ENCODE data around the gene SORCS3. TPM values are rescaled to one million over a fixed set of nuclear protein-coding genes. Genes with fewer than 3 reads are reported as not detected.

SORCS3 gene
- polyA plus RNA-seq, 3 donors: not detected

DNA sequence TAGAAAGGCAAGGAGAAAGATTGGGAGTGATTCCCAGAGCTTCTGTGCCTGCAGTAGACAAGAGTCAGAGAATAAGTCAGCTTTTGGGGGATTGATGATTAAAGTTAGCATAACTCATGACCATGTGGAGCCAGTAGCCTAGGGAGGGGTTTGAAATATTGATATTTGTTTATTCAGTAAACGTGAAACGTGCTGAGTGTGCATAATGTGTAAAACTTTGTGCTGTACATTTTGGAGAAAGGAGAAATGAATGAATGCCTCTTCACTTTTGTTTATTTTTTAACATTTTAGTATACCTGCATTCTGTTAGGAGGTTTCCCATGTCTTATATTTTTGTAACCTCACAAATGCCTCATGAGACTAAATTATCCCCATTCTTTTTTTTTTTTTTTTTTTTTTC lies 272.3 kb downstream of the SORCS3 start:
- TF ChIP-seq, protein P1, sequence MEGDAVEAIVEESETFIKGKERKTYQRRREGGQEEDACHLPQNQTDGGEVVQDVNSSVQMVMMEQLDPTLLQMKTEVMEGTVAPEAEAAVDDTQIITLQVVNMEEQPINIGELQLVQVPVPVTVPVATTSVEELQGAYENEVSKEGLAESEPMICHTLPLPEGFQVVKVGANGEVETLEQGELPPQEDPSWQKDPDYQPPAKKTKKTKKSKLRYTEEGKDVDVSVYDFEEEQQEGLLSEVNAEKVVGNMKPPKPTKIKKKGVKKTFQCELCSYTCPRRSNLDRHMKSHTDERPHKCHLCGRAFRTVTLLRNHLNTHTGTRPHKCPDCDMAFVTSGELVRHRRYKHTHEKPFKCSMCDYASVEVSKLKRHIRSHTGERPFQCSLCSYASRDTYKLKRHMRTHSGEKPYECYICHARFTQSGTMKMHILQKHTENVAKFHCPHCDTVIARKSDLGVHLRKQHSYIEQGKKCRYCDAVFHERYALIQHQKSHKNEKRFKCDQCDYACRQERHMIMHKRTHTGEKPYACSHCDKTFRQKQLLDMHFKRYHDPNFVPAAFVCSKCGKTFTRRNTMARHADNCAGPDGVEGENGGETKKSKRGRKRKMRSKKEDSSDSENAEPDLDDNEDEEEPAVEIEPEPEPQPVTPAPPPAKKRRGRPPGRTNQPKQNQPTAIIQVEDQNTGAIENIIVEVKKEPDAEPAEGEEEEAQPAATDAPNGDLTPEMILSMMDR (IDR thresholded peaks at IDR 0.05): no peak
- Histone ChIP-seq H3K27ac (ENCODE audit: low read depth in 1 of 2, low read length in 2 of 2) (no peak overlapping the region), H2AFZ (ENCODE audit: insufficient read depth, low read depth, low read length, poor library complexity, severe bottlenecking) (no peak overlapping the region), H3K4me3 (replicated peaks in 1 of 3; ENCODE audit: low read depth in 2 of 3, low read length in 3 of 3) (no peak overlapping the region), H3K4me2 (replicated peaks; ENCODE audit: extremely low read depth, low read length, poor library complexity, severe bottlenecking) (no peak overlapping the region), H4K20me1 (ENCODE audit: insufficient read depth, low read length) (no peaks in the 10 kb centered on the region), H3K4me1 (ENCODE audit: control insufficient read depth in 1 of 2, insufficient read depth in 2 of 2, low read length in 2 of 2) (no peaks in the 10 kb centered on the region), H3K27me3 (ENCODE audit: control insufficient read depth in 2 of 2, insufficient read depth in 2 of 2, low read length in 2 of 2) (no peaks in the 10 kb centered on the region), H3K36me3 (replicated peaks in 1 of 2; ENCODE audit: control insufficient read depth in 1 of 2, insufficient read depth in 2 of 2, low read length in 2 of 2) (no peaks in the 10 kb centered on the region), H3K9ac (ENCODE audit: insufficient read depth, low read length, poor library complexity, severe bottlenecking) (no peak overlapping the region), H3K9me3 (replicated peaks in 1 of 2; ENCODE audit: control insufficient read depth in 1 of 2, insufficient read depth in 1 of 2, low read length in 2 of 2) (no peaks in the 10 kb centered on the region), H3K79me2 (ENCODE audit: insufficient read depth, low read length) (no peaks in the 10 kb centered on the region)
- Mint-ChIP-seq H3K9me3 (peaks cover 0 to 6% (median 0%) of the 10 kb centered on the region in 7 donors), H3K27me3 (ENCODE audit: low read depth in 3 of 3) (peaks cover 1 to 5% (median 4%) of the 10 kb centered on the region in 3 donors), H3K4me1 (no peaks in the 10 kb centered on the region), H3K4me3 (no peak overlapping the region), H3K36me3 (no peaks in the 10 kb centered on the region), H3K27ac (no peak overlapping the region)
- no peak for DNase-seq
- no CpG with 5 or more reads among the region's 2 CpGs for WGBS (ENCODE audit: insufficient coverage)
- intact Hi-C loops (cut with micrococcal nuclease): no loop called here

DNA sequence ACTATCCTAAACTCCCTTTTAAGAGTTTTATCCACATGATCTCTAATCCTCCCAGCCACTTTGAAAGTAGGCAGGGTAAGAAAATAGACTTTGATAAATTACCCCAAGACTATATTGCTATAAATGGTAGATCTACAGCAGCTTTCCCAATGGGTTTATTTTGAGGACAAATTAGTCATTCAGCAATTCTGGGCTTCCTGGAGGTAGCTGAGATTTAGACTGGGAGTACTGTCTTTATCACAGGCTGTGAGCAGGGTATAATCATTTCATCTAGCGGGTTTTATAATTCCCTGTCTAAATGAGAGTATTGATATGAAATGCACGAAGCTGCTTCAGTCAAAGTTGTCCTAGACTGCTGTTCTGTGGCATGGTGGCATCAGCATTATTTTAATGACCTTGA lies 279.4 kb downstream of the SORCS3 start:
- H3K9me3 ChIP-seq (replicated peaks in 1 of 2; ENCODE audit: control insufficient read depth in 1 of 2, insufficient read depth in 1 of 2, low read length in 2 of 2): no peaks in the 10 kb centered on the region
- H3K36me3 ChIP-seq (replicated peaks in 1 of 2; ENCODE audit: control insufficient read depth in 1 of 2, insufficient read depth in 2 of 2, low read length in 2 of 2): no peaks in the 10 kb centered on the region
- H3K79me2 ChIP-seq (ENCODE audit: insufficient read depth, low read length): no peaks in the 10 kb centered on the region
- no peaks in the 10 kb centered on the region for H3K4me1 ChIP-seq (ENCODE audit: control insufficient read depth in 1 of 2, insufficient read depth in 2 of 2, low read length in 2 of 2)
- intact Hi-C loops (cut with micrococcal nuclease): loop anchor here in 1 of 2 donors (10.0 kb wide), 1 partner anchor 516 kb away; no protein-coding TSS in a partner anchor
- Mint-ChIP-seq H3K9me3 (peaks cover 0 to 2% (median 0%) of the 10 kb centered on the region in 7 donors), H3K27ac (no peak overlapping the region), H3K4me3 (no peak overlapping the region), H3K4me1 (no peaks in the 10 kb centered on the region), H3K36me3 (no peaks in the 10 kb centered on the region), H3K27me3 (ENCODE audit: low read depth in 3 of 3) (peaks cover 0 to 2% (median 2%) of the 10 kb centered on the region in 3 donors)
- no CpG with 5 or more reads among the region's 2 CpGs for WGBS (ENCODE audit: insufficient coverage)
- H3K27ac ChIP-seq (ENCODE audit: low read depth in 1 of 2, low read length in 2 of 2): no peak overlapping the region
- H3K4me2 ChIP-seq (replicated peaks; ENCODE audit: extremely low read depth, low read length, poor library complexity, severe bottlenecking): no peak overlapping the region
- no peaks in the 10 kb centered on the region for H4K20me1 ChIP-seq (ENCODE audit: insufficient read depth, low read length)
- no peak overlapping the region for H3K9ac ChIP-seq (ENCODE audit: insufficient read depth, low read length, poor library complexity, severe bottlenecking)
- no peaks in the 10 kb centered on the region for H3K27me3 ChIP-seq (ENCODE audit: control insufficient read depth in 2 of 2, insufficient read depth in 2 of 2, low read length in 2 of 2)
- TF ChIP-seq, protein P1 (IDR thresholded peaks at IDR 0.05): no peak
- no peak overlapping the region for H3K4me3 ChIP-seq (replicated peaks in 1 of 3; ENCODE audit: low read depth in 2 of 3, low read length in 3 of 3)
- H2AFZ ChIP-seq (ENCODE audit: insufficient read depth, low read depth, low read length, poor library complexity, severe bottlenecking): no peak overlapping the region
- no peak for DNase-seq
